HG03457 (cell line): ENCODE results near the gene ATP6V0B.

Experiments
- ATAC-seq: cut with Tn5 transposase; IDR thresholded peaks from one replicate; pipeline ENCODE4 v1.9.1; 2021; ENCODE audit warnings: moderate number of reproducible peaks; ENCODE audit not compliant: unreplicated experiment

The ATP6V0B gene

DNA sequence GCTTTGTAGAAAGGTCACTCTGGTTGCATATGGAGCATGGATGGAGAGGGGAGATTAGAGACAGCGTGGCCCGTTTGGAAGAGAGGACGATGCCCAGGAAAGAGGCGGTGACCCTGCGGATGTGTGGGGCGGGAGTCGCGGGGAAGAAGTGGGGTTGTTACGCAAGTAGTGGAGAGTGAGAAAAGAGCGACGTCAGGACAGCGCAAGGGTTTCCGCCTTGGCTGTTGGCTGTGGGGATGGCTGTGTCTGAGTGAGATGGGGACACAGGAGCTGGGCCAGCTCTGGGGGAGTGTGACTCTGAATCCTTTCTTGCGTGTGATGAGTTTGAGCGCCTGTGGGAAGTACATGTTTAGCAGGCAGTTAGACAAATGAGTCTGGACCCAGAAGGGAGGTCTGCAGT is 8.0 kb downstream of the ATP6V0B start:
- ATAC-seq: no peak

DNA sequence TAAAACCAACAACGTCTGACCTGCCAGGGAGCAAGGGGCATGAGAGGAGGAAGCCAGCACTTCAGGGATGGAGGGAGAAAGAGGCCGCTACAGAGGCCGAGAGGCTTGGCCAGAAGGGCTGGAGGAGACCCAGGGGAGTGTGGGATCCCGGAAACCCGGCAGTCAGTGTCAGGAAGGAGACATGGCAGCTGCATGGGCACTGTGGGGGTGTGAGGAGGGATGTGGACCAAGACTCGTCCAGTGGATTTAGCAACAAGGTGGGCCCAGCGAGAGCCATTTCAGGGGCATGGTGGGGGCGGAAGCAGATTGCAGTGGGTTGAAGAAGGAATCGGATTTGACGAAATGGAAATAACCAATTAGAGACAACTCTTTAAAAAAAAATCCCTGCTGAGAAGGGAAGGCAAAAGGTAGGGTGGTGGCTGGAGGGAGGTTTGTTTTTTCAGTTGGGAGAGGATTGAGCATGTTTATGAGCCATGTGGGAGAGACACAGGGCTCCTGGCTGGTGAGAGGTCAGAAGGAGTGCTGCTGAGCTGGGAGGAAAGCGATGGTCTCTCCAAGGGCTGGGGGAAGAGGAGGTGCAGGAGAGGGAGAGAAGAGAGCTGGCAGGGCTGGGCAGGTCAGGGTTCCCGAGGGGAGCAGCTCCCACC is 8.6 kb downstream of the ATP6V0B start:
- ATAC-seq: no peak

DNA sequence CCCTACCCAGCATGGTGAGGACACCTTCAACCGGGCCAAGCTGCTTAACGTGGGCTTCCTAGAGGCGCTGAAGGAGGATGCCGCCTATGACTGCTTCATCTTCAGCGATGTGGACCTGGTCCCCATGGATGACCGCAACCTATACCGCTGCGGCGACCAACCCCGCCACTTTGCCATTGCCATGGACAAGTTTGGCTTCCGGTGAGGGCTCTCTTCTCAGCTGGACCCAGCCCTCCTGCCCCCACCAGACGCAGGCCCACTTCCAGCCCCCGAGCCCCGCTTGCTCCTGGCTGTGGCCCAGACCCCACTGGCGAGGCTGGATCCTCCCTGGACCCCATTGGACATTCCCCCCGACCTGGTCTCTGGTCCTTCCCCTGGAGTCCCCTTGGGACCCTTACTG is 10.1 kb downstream of the ATP6V0B start:
- ATAC-seq: no peak

DNA sequence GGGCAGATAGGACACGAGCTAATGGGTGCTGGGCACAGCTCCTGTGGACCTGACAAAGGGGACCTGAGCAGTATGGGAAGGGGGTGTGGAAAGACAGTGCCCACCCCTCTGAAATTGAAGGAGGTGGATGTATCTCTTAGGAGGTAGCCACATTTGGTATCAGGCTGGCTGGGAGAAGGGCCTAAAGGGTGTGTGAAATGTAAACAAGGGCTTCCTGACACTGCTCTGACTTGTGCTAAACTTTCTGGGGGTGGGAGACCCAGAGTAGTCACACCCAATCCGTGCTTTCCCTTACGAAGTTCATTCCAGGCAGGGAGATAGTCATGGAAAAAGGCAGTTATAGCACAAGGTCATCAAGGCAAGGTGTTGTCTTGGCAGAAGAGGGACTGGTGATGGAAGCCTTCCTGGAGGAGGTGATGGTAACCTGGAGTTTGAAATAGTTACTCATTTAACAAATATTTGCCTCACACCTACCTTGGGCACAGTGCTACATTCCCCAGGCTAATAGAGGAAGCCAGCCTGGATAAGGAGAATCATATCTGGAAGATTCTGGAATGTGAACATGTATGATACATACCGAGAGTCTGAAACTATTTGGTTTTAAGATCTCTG is 11.3 kb downstream of the ATP6V0B start:
- ATAC-seq: no peak

DNA sequence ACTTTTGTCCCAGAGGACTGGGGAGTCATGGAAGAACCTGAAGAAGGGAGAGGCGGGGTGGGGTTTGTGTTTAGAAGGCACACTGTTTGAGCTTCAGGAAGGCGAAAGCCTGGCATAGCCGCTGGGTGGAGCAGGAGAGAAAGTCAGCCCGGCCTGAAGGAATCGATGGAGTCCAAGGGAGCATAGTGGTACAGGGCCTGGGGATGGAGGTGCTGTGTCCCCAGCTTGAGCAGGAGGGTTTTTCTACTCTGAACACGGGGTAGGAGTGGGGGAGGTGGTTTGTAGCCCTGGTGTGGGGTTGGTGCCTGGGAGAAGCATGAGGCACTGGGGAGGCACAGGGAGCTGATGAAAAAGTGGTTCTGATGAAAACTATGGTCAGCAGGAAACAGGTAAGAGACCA is 12.0 kb downstream of the ATP6V0B start:
- ATAC-seq: no peak

DNA sequence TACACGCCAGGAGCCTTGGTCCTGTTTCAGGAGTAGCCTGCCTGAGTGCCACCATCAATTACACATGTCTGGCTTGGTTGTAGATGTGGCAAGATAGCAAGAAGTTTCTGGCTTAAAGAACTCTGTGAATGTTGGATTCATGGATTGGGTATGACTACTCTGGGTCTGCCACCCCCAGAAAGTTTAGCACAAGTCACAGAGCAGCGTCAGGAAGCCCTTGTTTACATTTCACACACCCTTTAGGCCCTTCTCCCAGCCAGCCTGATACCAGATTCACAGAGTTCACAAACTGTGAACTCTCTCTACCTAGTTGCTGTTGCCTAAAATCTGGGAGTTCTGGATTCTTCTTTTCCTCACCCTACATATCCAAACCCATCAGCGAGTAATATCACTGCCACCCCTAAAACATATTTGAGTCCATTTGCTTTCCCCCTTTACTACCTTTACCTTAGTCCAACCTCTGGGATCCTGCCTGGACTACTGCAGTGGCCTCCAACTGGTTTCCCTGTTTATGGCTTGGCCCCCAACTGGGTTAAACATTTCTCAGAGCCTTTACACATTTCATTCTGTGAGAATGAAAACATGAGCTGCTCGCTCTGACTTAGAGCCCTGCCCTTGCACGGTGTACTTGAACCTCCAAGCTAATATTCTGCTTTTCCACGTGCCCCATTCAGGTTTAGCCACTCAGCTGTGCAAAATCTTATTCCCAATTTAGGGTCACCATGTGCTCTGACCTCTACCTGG is 12.6 kb downstream of the ATP6V0B start:
- ATAC-seq: no peak

DNA sequence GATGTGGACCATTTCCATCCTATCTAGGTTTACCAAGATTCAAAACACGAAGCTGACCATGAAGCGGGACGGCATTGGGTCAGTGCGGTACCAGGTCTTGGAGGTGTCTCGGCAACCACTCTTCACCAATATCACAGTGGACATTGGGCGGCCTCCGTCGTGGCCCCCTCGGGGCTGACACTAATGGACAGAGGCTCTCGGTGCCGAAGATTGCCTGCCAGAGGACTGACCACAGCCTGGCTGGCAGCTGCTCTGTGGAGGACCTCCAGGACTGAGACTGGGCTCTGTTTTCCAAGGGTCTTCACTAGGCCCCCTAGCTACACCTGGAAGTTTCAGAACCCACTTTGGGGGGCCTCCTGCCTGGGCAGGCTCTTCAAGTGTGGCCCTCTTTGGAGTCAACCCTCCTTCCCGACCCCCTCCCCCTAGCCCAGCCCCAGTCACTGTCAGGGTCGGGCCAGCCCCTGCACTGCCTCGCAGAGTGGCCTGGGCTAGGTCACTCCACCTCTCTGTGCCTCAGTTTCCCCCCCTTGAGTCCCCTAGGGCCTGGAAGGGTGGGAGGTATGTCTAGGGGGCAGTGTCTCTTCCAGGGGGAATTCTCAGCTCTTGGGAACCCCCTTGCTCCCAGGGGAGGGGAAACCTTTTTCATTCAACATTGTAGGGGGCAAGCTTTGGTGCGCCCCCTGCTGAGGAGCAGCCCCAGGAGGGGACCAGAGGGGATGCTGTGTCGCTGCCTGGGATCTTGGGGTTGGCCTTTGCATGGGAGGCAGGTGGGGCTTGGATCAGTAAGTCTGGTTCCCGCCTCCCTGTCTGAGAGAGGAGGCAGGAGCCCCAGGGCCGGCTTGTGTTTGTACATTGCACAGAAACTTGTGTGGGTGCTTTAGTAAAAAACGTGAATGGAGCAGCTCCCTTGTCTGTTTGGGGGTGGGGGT is 15.8 kb downstream of the ATP6V0B start:
- no peak for ATAC-seq

DNA sequence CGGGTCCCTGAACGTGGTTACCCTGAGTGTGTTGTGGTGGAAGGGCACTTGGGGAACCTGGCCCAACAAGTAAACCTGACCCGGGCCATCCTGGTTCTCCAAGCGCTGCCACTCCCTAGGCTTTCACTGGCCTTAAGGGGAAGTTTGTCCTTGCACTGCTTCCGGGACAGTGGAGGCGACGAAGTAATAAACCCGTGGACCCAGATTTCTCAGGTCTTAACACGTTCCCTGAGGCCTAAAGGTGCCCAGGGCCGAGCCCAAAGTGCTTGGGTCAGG is 16.4 kb downstream of the ATP6V0B start:
- no peak for ATAC-seq

DNA sequence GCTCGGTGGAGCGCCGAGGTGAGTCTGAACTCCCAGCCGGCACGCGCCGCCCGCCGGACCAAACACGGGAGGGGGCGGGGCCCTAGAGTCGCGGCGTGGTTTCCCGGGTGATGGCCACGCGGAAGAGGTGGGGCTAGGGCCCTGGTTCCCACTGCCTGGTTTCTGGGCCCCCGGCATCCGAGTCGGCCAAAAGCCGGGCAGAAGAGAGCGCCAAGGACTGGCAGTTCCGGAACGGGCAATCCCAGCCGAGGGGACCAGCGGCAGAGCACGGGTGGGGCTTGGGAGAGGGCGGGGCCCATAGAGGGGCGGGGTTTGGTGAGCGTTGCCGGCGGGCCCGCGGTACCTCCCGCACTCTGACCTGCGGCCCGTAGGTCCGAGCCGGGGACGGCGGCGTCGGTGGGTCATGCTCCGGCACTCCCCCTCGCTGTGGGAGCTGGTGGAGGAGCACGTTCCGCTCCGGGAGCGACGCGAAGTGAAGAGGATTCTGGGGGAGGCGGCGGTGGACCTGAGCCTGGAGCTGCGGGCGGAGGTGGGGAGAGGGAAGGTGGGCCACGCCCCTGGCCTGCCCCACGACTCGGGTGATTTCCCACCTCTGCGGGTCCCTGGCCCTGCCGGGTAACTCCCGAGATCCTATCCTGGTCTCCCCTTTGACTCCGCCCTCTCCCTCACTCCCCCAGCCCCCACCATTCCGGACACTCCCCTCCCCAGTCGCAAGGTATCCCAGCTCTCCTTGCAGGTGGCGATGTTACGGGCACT is 16.9 kb downstream of the ATP6V0B start, which contains the start of gene CCDC24:
Gene CCDC24, plus strand, starts transcription at position 124 of the 756 bp plus-strand sequence. Its CDS starts 280 bp downstream, at position 404.
- ATAC-seq: peak; percentile 41

DNA sequence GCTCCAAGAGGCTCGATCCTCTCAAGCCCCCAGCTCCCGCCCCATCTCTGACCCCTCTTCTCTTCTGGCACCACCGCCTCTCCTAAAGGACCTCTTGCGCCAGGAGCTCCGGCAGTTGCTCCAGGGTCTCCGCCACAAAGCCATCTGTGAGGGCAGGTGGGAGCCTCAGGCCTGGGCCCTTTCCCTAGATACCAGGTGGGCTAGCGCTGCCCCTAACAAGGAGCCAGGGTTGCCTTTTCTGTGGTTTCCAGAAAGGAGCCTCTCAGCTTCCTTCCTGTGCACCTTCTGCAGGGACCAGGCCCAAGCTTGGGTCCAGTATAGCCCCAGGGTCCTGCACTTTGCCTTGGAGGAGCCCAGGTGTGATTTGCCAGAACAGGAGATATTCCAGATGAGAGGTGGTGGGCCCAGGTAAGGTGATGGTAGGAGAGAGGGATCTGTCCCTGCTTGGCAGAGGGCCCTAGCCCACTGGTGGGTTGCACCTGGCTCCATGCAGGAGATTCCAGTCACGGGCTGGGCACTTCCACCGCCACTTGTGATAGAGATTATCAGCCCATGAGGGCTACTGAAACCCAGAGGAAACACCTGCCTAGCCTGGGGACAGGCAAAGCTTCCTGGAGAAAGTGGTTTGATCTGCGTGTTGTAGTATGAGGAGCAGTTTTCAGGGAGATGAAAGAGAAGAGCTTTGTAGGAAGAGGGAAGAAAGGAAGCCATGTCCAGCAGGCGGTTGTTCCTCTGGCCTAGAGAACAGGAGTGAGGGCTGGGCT is 17.7 kb downstream of the ATP6V0B start:
- ATAC-seq: no peak

DNA sequence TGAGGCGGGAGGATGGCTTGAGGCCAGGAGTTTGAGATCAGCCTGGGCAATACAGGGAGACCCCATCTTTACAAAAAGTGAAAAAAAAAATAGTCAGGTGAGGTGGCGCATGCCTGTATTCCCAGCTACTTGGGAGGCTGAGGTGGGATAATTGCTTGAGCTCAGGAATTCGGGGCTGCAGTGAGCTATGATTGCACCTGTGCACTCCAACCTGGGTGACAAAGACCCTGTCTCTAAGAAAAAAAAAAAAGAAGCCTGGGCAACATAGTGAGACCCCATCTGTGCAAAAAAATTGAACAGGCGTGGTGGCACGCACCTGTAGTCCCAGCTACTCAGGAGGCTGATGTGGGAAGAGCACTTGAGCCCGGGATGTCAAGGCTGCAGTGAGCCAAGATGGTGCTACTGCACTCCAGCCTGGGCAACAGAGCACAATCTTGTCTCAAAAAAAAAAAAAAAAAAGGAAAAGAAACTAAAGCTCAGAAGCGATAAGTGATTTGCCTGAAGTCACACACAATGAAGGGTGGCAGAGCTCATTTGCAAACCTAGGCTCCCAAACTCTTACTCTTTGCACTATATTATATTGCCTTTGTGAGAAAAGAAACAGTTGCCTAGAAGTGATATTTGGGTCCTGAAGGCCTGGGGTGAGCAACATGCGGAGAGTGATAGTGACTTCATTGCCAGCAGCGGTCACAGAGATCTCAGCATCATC is 18.6 kb downstream of the ATP6V0B start:
- no peak for ATAC-seq

DNA sequence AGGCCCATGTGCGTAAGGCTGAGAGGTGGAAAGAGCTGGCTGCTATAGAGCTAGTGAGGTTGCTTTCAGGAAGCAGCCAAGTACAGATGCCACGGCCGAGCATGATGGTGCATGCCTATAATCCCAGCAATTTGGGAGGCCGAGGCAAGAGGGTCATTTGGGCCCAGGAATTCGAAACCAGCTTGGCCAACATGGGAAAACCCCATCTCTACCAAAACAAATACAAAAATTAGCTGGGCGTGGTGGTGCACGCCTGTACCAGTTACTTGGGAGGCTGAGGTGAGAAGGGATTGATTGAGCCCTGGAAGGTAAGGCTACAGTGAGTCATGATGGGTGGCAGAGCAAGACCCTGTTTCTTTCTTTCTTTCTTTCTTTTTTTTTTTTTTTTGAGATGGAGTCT is 19.3 kb downstream of the ATP6V0B start:
- no peak for ATAC-seq

DNA sequence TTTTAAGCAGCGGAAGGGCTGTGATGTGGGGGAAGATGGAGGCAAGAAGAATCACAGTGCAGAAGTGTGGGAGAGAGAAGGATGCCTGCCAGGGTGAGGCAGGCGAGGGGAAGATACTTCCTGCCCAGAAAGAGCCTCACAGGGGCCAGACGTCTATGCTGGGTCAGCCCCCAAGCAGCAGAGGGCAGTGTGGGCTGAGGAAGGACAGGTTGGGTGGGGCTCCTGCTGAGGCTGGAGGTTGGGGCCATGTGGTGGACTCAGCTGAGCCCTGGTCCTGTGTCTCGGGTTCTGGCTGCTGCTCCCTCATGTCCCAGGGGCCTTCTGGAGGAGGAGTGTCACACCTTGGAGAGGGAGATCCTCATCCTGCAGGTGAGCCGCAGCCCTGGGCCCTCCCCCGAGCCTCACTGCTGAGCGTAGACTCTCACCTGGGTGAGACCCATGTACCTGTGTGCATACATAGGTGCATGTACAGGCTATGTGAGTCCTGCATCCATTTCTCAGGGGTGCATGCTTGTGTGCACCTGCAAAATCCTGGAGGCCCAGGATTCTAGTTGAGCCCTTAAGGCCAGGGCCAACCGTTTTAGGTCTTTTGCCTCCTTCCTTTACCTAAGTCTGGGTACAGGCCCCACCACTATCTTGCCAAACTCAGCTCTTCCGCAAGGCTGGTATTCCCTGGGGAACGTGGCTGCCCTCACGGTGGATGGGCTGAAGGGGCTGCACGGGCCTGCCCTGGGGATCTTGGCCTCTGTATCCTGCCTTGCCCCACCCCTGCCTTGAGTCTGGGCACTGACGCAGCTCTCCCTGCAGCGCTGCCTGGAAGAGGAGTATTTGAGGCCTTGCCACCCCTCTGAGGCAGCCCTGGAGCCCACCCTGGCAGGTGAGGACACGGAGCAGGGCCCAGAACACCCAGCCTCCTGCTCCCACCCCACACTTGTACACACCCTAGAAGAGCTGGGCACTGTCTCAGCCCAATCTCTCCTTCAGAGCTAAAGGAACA is 20.3 kb downstream of the ATP6V0B start:
- ATAC-seq: no peak

DNA sequence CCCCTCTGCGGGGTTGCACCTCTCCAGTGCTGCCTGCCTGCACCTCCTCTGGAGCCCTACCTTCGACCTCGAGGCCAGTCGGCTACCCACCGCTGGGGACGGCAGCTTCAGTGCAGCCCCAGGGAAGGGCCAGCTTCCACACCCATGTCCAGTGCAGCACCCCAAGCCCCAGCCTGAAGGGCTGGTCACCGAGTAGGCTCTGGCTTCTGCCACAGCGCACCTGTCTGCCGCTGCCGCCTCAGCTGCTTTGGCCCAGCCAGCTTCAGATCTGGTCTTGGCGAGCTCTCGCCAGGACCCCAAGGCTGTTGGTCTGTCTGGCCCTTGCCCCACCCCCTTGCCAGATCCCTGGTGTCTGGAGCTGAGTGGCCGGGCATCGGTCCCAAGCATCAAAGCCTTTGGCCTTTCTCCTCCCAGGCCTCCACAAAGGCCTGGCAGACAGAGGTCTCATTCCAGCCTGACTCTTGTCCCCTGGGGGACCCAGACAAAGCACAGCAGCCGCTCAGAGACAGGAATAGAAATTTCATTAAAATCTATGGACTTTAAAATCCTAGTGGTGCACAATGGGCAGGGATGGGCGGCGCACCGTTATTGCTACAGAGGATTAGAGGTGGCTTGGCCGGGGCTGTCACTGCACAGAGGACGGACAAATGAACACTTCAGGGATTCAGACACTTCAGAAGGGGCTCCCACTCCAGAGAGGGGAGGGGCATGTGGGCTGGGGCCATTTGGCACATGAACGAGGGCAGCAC is 21.4 kb downstream of the ATP6V0B start:
- no peak for ATAC-seq

DNA sequence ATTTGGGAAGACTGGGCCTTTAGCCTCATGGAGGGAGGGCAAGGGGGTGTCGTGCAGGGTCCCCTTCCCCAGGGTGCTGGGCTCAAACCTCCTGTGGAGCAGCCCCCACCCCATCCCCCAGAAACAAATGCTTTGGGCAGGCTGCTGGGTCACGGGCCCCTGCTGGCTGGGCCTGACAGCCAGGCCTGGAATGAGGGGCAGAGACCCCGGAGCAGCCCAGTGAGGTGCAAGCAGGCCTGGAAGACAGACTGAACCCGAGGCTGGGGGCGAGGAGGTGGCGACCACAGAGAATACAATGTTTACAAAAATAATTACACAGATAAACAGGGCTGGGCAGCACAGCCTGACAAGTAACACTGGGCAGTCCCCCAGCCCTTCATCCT is 22.0 kb downstream of the ATP6V0B start:
- ATAC-seq: no peak

DNA sequence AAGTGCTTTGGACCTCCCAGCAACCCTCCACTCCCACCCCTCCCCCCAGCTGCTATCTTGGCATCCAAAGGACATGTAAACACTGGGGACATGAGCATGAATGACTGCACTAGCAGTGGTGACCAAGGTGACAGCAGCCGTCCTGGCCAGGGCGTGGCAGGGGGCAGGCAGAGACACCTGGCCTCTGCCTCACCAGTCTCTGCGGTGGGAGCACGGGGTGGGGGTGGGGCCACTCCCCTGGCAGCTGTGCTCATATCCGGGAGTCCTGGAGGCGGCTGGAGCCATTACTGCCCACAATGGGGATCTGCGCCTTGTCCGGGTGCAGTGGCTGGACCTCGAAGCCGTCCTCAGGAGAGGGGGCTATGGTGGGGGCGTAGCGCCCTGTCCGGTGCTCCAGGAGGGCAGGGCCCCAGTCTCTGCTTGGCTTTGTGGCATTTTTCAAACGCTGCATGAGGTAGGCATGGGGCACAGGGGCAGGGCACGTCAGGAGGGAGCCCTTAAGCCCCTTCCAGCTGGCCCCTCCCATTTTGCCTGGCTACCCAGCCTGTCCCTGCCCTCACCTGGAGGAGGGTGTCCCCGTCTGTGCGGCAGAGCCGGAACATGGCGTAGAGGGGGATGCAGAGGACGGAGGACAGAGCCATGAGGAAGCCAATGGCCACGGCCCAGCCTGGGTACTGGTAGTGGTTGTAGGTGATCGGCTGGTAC is 22.7 kb downstream of the ATP6V0B start:
- ATAC-seq: no peak

DNA sequence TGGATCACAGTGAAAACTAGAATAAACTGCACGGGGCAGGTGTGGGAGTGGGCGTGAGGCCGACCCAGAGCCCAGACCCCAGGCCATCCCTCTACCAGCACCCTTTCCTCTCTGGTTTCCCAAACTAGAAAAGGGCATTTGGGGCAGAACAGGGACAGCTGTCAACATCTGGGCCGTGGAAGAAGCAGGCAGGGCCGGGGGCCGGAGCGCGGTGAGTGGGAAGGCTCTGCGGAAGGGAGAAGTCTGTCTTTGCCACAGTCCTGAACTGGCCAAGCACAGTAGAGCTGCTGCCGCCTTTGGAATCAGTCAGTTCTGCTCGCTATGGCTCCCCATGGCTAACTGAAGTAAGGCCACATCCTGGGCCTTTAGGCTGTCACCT is 23.2 kb downstream of the ATP6V0B start:
- no peak for ATAC-seq
